HL-60 (cell line): ENCODE measurements around the gene HSF2.

ENCODE experiments used
- DNase-seq, 2 experiments: peaks; one replicate each; pipeline ENCODE4 v3.0.0-alpha.2; 2010 to 2020; ENCODE audit warnings: low read depth in 1 of 2, low spot score in 1 of 2
- H3K27ac ChIP-seq: fragments of 250-450 bp; sonication (Bioruptor Pico); replicated peaks from 2 replicates; pipeline ENCODE4 v1.5.1; 2020; ENCODE audit warnings: mild to moderate bottlenecking, moderate library complexity
- H3K27me3 ChIP-seq: fragments of 250-450 bp; sonication (Bioruptor Pico); 2 replicates; pipeline ENCODE4 v1.5.1; 2021; ENCODE audit warnings: mild to moderate bottlenecking, moderate library complexity; ENCODE audit not compliant: insufficient read depth, poor library complexity, severe bottlenecking
- H3K4me3 ChIP-seq: replicated peaks from 2 replicates; pipeline ENCODE4 v1.5.1; 2011; ENCODE audit warnings: mild to moderate bottlenecking, control low read depth, low read length; ENCODE audit not compliant: insufficient read depth
- CTCF ChIP-seq: IDR thresholded peaks from one replicate; pipeline ENCODE4 v1.5.1; 2011; ENCODE audit warnings: low read length, control low read depth, inconsistent platforms; ENCODE audit not compliant: insufficient read depth
- GABPA ChIP-seq: IDR thresholded peaks from 2 replicates; pipeline ENCODE4 v1.6.1; 2012; ENCODE audit warnings: low read depth
- POLR2AphosphoS5 ChIP-seq: IDR thresholded peaks from 2 replicates; pipeline ENCODE4 v1.6.1; 2012; ENCODE audit warnings: low read depth
- REST ChIP-seq: IDR thresholded peaks from 2 replicates; pipeline ENCODE4 v1.6.1; 2012; ENCODE audit warnings: low read depth; ENCODE audit not compliant: insufficient replicate concordance
- SPI1 ChIP-seq: IDR thresholded peaks from 2 replicates; pipeline ENCODE4 v1.6.1; 2012; ENCODE audit warnings: low read depth, mild to moderate bottlenecking, borderline replicate concordance

HSF2 gene

GRCh38 chr6:122367171-122367570, 32.3 kb upstream of the HSF2 start:
- no peaks in the 10 kb centered on the region for H3K27me3 ChIP-seq
- TF ChIP-seq GABPA (no peak), CTCF (no peak), SPI1 (no peak), POLR2AphosphoS5 (no peak), REST (no peak)
- H3K4me3 ChIP-seq, result no peak overlapping the region
- H3K27ac ChIP-seq, result no peak overlapping the region
- no peak for DNase-seq

GRCh38 chr6:122369536-122369935, 29.9 kb upstream of the HSF2 start:
- Histone ChIP-seq H3K4me3 (no peak overlapping the region), H3K27ac (no peak overlapping the region), H3K27me3 (peaks cover under 1% of the 10 kb centered on the region)
- DNase-seq, result no peak
- TF ChIP-seq POLR2AphosphoS5 (no peak), SPI1 (no peak), CTCF (no peak), GABPA (no peak), REST (no peak)

GRCh38 chr6:122372647-122373046, 26.8 kb upstream of the HSF2 start:
- Histone ChIP-seq H3K4me3 (no peak overlapping the region), H3K27ac (no peak overlapping the region), H3K27me3 (peaks cover 3% of the 10 kb centered on the region)
- no peak for TF ChIP-seq CTCF
- no peak for TF ChIP-seq SPI1
- no peak for TF ChIP-seq POLR2AphosphoS5
- no peak for TF ChIP-seq REST
- no peak for TF ChIP-seq GABPA
- DNase-seq, result no peak
